Naive thymus-derived CD4-positive, alpha-beta T cell (primary cell): Measurements from ENCODE around the gene GHR. TPM values are rescaled to one million over a fixed set of nuclear protein-coding genes. Genes with fewer than 3 reads are reported as not detected.
"Not testable (repeated sequence)": the region's sequence is repeated elsewhere in the genome, so short reads cannot be mapped to it uniquely, and the experiment has no call there.

ENCODE experiments used
- ATAC-seq: fragments of 150-1000 bp; cut with Tn5 transposase; 2 replicates; pipeline ENCODE4 v1.10.0; 2021; ENCODE audit warnings: mild to moderate bottlenecking, moderate library complexity
- CTCF ChIA-PET: fragments of 350-600 bp; sonication (Branson Sonifier 250); formaldehyde crosslinking; loops from one replicate; lab custom pipeline; 2021; ENCODE audit warnings: antibody characterized with exemption; lab: Charles Lee
- POLR2A ChIA-PET: fragments of 350-600 bp; sonication (Branson Sonifier 250); formaldehyde crosslinking; loops from one replicate; lab custom pipeline; 2021; ENCODE audit warnings: antibody characterized with exemption, inconsistent platforms; lab: Charles Lee
- DNase-seq, 9 donors: peaks; one replicate each; pipeline versions ENCODE4 v3.0.0 to v3.0.0-alpha.2; 2020 to 2022; ENCODE audit warnings: mixed read lengths in 1 of 9
- H3K27ac ChIP-seq: one replicate; pipeline ENCODE4 v1.7.0; 2013; ENCODE audit warnings: mild to moderate bottlenecking, low read depth, low read length, moderate library complexity
- H3K27me3 ChIP-seq, 2 donors: one replicate each; pipeline ENCODE4 v1.7.0; 2013; ENCODE audit warnings: low read length in 2 of 2, mild to moderate bottlenecking in 2 of 2, moderate library complexity in 2 of 2; ENCODE audit not compliant: control insufficient read depth in 2 of 2, insufficient read depth in 2 of 2
- H3K36me3 ChIP-seq, 3 experiments: 1 replicate in 2 of 3; 2 replicates in 1 of 3; pipeline ENCODE4 v1.7.0; 2013; ENCODE audit warnings: low read length in 3 of 3, mild to moderate bottlenecking in 3 of 3, moderate library complexity in 1 of 3; ENCODE audit not compliant: insufficient read depth in 3 of 3, control insufficient read depth in 2 of 3
- H3K4me1 ChIP-seq, 2 donors: one replicate each; pipeline ENCODE4 v1.7.0; 2013; ENCODE audit warnings: low read length in 2 of 2, mild to moderate bottlenecking in 2 of 2, moderate library complexity in 1 of 2; ENCODE audit not compliant: control insufficient read depth in 2 of 2, insufficient read depth in 2 of 2
- H3K4me3 ChIP-seq: 2 replicates; pipeline ENCODE4 v1.7.0; 2013; ENCODE audit warnings: mild to moderate bottlenecking, low read length
- H3K9me3 ChIP-seq, 3 experiments: 1 replicate in 2 of 3; 2 replicates in 1 of 3; pipeline ENCODE4 v1.7.0; 2013; ENCODE audit warnings: low read length in 3 of 3; ENCODE audit not compliant: control insufficient read depth in 2 of 3
- H3K27ac Mint-ChIP-seq, 9 donors: one replicate each; pipeline ENCODE4 v1.8.0; 2020 to 2022; ENCODE audit warnings: mixed read lengths in 9 of 9, mild to moderate bottlenecking in 8 of 9, moderate library complexity in 5 of 9, inconsistent platforms in 2 of 9
- H3K27me3 Mint-ChIP-seq, 5 donors: one replicate each; pipeline ENCODE4 v1.8.0; 2021 to 2022; ENCODE audit warnings: mixed read lengths in 5 of 5, mild to moderate bottlenecking in 1 of 5
- H3K36me3 Mint-ChIP-seq, 5 donors: one replicate each; pipeline ENCODE4 v1.8.0; 2020 to 2022; ENCODE audit warnings: mixed read lengths in 5 of 5, mild to moderate bottlenecking in 3 of 5, inconsistent platforms in 1 of 5
- H3K4me1 Mint-ChIP-seq, 7 donors: one replicate each; pipeline ENCODE4 v1.8.0; 2020 to 2022; ENCODE audit warnings: mixed read lengths in 7 of 7, mild to moderate bottlenecking in 3 of 7, inconsistent platforms in 1 of 7
- H3K4me3 Mint-ChIP-seq, 10 donors: one replicate each; pipeline ENCODE4 v1.8.0; 2020 to 2022; ENCODE audit warnings: mild to moderate bottlenecking in 10 of 10, mixed read lengths in 10 of 10, moderate library complexity in 6 of 10, inconsistent platforms in 2 of 10
- H3K9me3 Mint-ChIP-seq, 11 donors: one replicate each; pipeline ENCODE4 v1.8.0; 2020 to 2022; ENCODE audit warnings: mixed read lengths in 11 of 11, mild to moderate bottlenecking in 4 of 11, inconsistent platforms in 1 of 11, moderate library complexity in 1 of 11
- intact Hi-C, 2 donors: fragments of 100-400 bp; cut with micrococcal nuclease; formaldehyde crosslinking; loops; one replicate each; pipeline ENCODE4 v1.15.1; 2023
- polyA plus RNA-seq, 2 donors: library from polyadenylated mRNA; unstranded; fragments of 300-500 nt; fragmentation: Illumina TruSeq; gene quantifications; one replicate each; pipeline ENCODE4 v1.2.3, GENCODE V29; 2021
- total RNA-seq, 6 experiments: library from RNA in 5 of 6; stranded (reverse) in 5 of 6; gene quantifications; 1 replicate in 5 of 6; 2 replicates in 1 of 6; pipeline ENCODE4 v1.2.3 and lab custom pipeline; 2021 to 2026

Gene GHR
- total and polyA plus RNA-seq, 7 experiments from 2014 or later = not detected

- POLR2A ChIA-PET = no interaction called here
- intact Hi-C loops = loop anchor here in 1 of 2 donors (2.0 kb wide), 1 partner anchor 27 kb away; no protein-coding TSS in a partner anchor
Measured at GRCh38 chr5:42721484-42721883, 298.2 kb downstream of the GHR start.

GRCh38 chr5:42734531-42735058, 311.4 kb downstream of the GHR start:
- POLR2A ChIA-PET, H3K27ac Mint-ChIP-seq, H3K4me3 ChIP-seq, H3K27me3 Mint-ChIP-seq, H3K27ac ChIP-seq, H3K27me3 ChIP-seq, H3K9me3 Mint-ChIP-seq, intact Hi-C loops, CTCF ChIA-PET, ATAC-seq, H3K4me1 Mint-ChIP-seq, H3K4me1 ChIP-seq, H3K9me3 ChIP-seq, H3K36me3 Mint-ChIP-seq, H3K4me3 Mint-ChIP-seq, DNase-seq, H3K36me3 ChIP-seq: not testable (repeated sequence)

More at GRCh38 chr5:42721484-42721883, 298.2 kb downstream of the GHR start:
- CTCF ChIA-PET = no interaction called here
- peaks cover 0 to 26% (median 12%) of the 10 kb centered on the region in 7 donors for H3K4me1 Mint-ChIP-seq
- H3K36me3 ChIP-seq = no peaks in the 10 kb centered on the region
- H3K27ac Mint-ChIP-seq = no peak overlapping the region
- H3K9me3 Mint-ChIP-seq = no peaks in the 10 kb centered on the region
- no peak overlapping the region for H3K4me3 Mint-ChIP-seq
- no peak overlapping the region for H3K4me3 ChIP-seq
- H3K9me3 ChIP-seq = no peaks in the 10 kb centered on the region
- H3K4me1 ChIP-seq = peaks cover 0 to 13% of the 10 kb centered on the region in 2 donors
- no peak overlapping the region for H3K27ac ChIP-seq
- DNase-seq (no peak), ATAC-seq (no peak)
- H3K36me3 Mint-ChIP-seq = peaks cover 0 to 1% (median 0%) of the 10 kb centered on the region in 5 donors
- peaks cover 21 to 63% (median 47%) of the 10 kb centered on the region in 5 donors for H3K27me3 Mint-ChIP-seq
- H3K27me3 ChIP-seq = peaks cover 0 to 4% of the 10 kb centered on the region in 2 donors

GRCh38 chr5:42740920-42741319, 317.7 kb downstream of the GHR start:
- intact Hi-C loops = no loop called here
- Histone ChIP-seq H3K36me3 (no peaks in the 10 kb centered on the region), H3K27ac (no peak overlapping the region), H3K27me3 (no peaks in the 10 kb centered on the region), H3K4me3 (no peak overlapping the region), H3K4me1 (no peaks in the 10 kb centered on the region), H3K9me3 (no peaks in the 10 kb centered on the region)
- no peak overlapping the region for H3K4me3 Mint-ChIP-seq
- DNase-seq (no peak), ATAC-seq (no peak)
- CTCF ChIA-PET = no interaction called here
- peaks cover 0 to 3% (median 0%) of the 10 kb centered on the region in 5 donors for H3K27me3 Mint-ChIP-seq
- no peaks in the 10 kb centered on the region for H3K4me1 Mint-ChIP-seq
- peaks cover 0 to 14% (median 3%) of the 10 kb centered on the region in 11 donors for H3K9me3 Mint-ChIP-seq
- POLR2A ChIA-PET = no interaction called here
- H3K27ac Mint-ChIP-seq = no peak overlapping the region
- peaks cover 0 to 4% (median 0%) of the 10 kb centered on the region in 5 donors for H3K36me3 Mint-ChIP-seq

GRCh38 chr5:42745426-42745825, 322.2 kb downstream of the GHR start:
- POLR2A ChIA-PET = no interaction called here
- no peak overlapping the region for H3K4me3 ChIP-seq
- H3K36me3 ChIP-seq = no peaks in the 10 kb centered on the region
- H3K4me1 ChIP-seq = peaks cover 0 to 6% of the 10 kb centered on the region in 2 donors
- intact Hi-C loops = no loop called here
- Mint-ChIP-seq H3K27me3 (peaks cover 0 to 7% (median 0%) of the 10 kb centered on the region in 5 donors), H3K27ac (no peak overlapping the region), H3K36me3 (peaks cover 0 to 4% (median 0%) of the 10 kb centered on the region in 5 donors), H3K4me3 (no peak overlapping the region), H3K9me3 (peaks cover 0 to 14% (median 4%) of the 10 kb centered on the region in 11 donors), H3K4me1 (peaks cover 0 to 6% (median 0%) of the 10 kb centered on the region in 7 donors)
- DNase-seq = no peak
- CTCF ChIA-PET = interaction anchor here (0.8 kb wide), 1 partner anchor 22 kb away, joined by 3 read pairs; no protein-coding TSS in a partner anchor
- no peak for ATAC-seq
- H3K9me3 ChIP-seq = no peaks in the 10 kb centered on the region
- H3K27me3 ChIP-seq = no peaks in the 10 kb centered on the region
- H3K27ac ChIP-seq = no peak overlapping the region

- H3K9me3 Mint-ChIP-seq = peaks cover 0 to 14% (median 4%) of the 10 kb centered on the region in 11 donors
- no peak overlapping the region for H3K4me3 ChIP-seq
Measured at GRCh38 chr5:42745856-42746255, 322.6 kb downstream of the GHR start.

GRCh38 chr5:42749020-42749419, 325.8 kb downstream of the GHR start:
- Histone ChIP-seq H3K9me3 (no peaks in the 10 kb centered on the region), H3K36me3 (no peaks in the 10 kb centered on the region), H3K27me3 (no peaks in the 10 kb centered on the region), H3K4me3 (no peak overlapping the region), H3K4me1 (peaks cover 0 to 6% of the 10 kb centered on the region in 2 donors), H3K27ac (no peak overlapping the region)
- Mint-ChIP-seq H3K4me3 (no peak overlapping the region), H3K4me1 (peaks cover 0 to 6% (median 0%) of the 10 kb centered on the region in 7 donors), H3K27ac (peak overlapping the region in 2 of 9 donors; percentile 1 to 63), H3K27me3 (peaks cover 0 to 5% (median 0%) of the 10 kb centered on the region in 5 donors), H3K36me3 (no peaks in the 10 kb centered on the region), H3K9me3 (peaks cover 0 to 2% (median 0%) of the 10 kb centered on the region in 11 donors)
- POLR2A ChIA-PET = interaction anchor here (0.7 kb wide), 1 partner anchor 735 kb away, joined by 3 read pairs; no protein-coding TSS in a partner anchor
- intact Hi-C loops = loop anchor here in 1 of 2 donors (2.0 kb wide), 1 partner anchor 28 kb away; no protein-coding TSS in a partner anchor
- peak; percentile 49 for ATAC-seq
- DNase-seq = no peak
- CTCF ChIA-PET = no interaction called here

More at GRCh38 chr5:42745856-42746255, 322.6 kb downstream of the GHR start:
- Histone ChIP-seq H3K36me3 (no peaks in the 10 kb centered on the region), H3K9me3 (no peaks in the 10 kb centered on the region), H3K4me1 (peaks cover 0 to 6% of the 10 kb centered on the region in 2 donors), H3K27ac (no peak overlapping the region), H3K27me3 (no peaks in the 10 kb centered on the region)
- ChIA-PET CTCF (no interaction called here), POLR2A (no interaction called here)
- no peak overlapping the region for H3K4me3 Mint-ChIP-seq
- intact Hi-C loops = no loop called here
- peaks cover 0 to 6% (median 0%) of the 10 kb centered on the region in 7 donors for H3K4me1 Mint-ChIP-seq
- H3K27me3 Mint-ChIP-seq = peaks cover 0 to 7% (median 0%) of the 10 kb centered on the region in 5 donors
- no peak for ATAC-seq
- no peak for DNase-seq
- H3K27ac Mint-ChIP-seq = no peak overlapping the region
- H3K36me3 Mint-ChIP-seq = peaks cover 0 to 4% (median 0%) of the 10 kb centered on the region in 5 donors
